ENCODE measurements around the gene NPY4R. TPM values are rescaled to one million over a fixed set of nuclear protein-coding genes. Genes with fewer than 3 reads are reported as not detected.
"Not testable (repeated sequence)": the region's sequence is repeated elsewhere in the genome, so short reads cannot be mapped to it uniquely, and the experiment has no call there.

Gene NPY4R
- total RNA-seq, 2 experiments from 2014 or later: not detected

DNA sequence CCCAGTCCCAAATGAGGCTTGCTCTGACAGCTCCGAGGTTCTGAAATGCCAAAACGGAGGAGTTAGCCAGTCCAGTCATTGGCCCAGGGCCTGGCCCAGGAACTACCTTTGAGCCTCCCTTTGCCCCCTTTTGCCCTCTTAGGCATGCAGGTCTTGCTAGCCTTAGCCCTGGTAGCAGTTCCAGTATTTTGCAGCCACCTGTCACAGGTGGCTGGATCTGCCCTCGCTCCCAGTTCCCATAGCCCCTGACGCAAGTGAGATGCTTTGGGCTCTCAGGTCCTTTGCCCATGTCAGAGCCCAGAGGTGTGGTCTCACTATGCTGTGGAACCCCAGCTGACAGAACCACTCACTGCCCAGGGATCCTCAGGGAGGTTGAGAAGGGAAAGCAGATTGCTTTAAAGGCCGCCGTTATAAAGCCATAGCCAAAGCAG lies 48.7 kb upstream of the NPY4R start:
- Histone ChIP-seq H3K9me2 (ENCODE audit: insufficient read depth, low read length) (no peaks in the 10 kb centered on the region), H3K4me3 (ENCODE audit: low read depth, low read length, poor library complexity, severe bottlenecking) (no peak overlapping the region), H3K4me1 (ENCODE audit: insufficient read depth, low read length, poor library complexity, severe bottlenecking) (no peaks in the 10 kb centered on the region), H4K20me1 (ENCODE audit: insufficient read depth, low read length) (no peaks in the 10 kb centered on the region), H3K9me3 (ENCODE audit: low read length) (no peaks in the 10 kb centered on the region), H3K27ac (ENCODE audit: low read depth, low read length, poor library complexity, severe bottlenecking) (no peak overlapping the region), H2AFZ (ENCODE audit: low read length) (no peak overlapping the region), H3K4me2 (ENCODE audit: low read length) (no peak overlapping the region), H3K79me2 (ENCODE audit: insufficient read depth, low read depth, low read length) (no peaks in the 10 kb centered on the region), H3K36me3 (ENCODE audit: insufficient read depth, low read length) (no peaks in the 10 kb centered on the region)
- no TSS peak for BruUV-seq (replicated peaks)
- ChIA-PET POLR2A (no interaction called here), CTCF (ENCODE audit: unreplicated experiment) (no interaction called here)
- no peak for DNase-seq (ENCODE audit: low spot score)
- intact Hi-C loops (cut with micrococcal nuclease; ENCODE audit: unreplicated experiment): no loop called here
- TF ChIP-seq EZH2phosphoT487 (IDR thresholded peaks at IDR 0.05; ENCODE audit: borderline replicate concordance, low read depth, low read length): no peak
- TF ChIP-seq, protein P1, sequence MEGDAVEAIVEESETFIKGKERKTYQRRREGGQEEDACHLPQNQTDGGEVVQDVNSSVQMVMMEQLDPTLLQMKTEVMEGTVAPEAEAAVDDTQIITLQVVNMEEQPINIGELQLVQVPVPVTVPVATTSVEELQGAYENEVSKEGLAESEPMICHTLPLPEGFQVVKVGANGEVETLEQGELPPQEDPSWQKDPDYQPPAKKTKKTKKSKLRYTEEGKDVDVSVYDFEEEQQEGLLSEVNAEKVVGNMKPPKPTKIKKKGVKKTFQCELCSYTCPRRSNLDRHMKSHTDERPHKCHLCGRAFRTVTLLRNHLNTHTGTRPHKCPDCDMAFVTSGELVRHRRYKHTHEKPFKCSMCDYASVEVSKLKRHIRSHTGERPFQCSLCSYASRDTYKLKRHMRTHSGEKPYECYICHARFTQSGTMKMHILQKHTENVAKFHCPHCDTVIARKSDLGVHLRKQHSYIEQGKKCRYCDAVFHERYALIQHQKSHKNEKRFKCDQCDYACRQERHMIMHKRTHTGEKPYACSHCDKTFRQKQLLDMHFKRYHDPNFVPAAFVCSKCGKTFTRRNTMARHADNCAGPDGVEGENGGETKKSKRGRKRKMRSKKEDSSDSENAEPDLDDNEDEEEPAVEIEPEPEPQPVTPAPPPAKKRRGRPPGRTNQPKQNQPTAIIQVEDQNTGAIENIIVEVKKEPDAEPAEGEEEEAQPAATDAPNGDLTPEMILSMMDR (conservative IDR thresholded peaks at IDR 0.05; ENCODE audit: low read length): no peak

DNA sequence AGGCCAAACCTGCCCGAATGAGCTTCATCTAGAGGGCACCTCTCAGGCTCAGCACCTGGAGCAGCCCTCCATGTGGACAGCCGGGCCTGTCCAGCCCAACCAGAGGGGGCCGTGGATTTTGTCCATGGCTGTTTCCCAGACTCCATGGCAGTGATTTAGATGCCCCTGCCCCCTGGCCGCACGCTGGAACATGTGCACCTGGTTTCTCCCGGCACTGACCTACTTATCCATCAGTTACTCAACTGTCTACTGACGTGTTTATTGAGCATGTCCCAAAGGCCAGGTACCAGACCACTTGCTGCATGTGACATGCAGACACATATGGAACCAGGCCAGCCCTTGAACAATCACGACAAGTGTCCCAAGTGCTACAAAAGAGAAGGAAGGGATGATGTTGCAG lies 47.6 kb upstream of the NPY4R start:
- H3K79me2 ChIP-seq (ENCODE audit: insufficient read depth, low read depth, low read length); DNase-seq (ENCODE audit: low spot score); H3K9me2 ChIP-seq (ENCODE audit: insufficient read depth, low read length); H3K9me3 ChIP-seq (ENCODE audit: low read length); H3K36me3 ChIP-seq (ENCODE audit: insufficient read depth, low read length); H2AFZ ChIP-seq (ENCODE audit: low read length); CTCF ChIA-PET (ENCODE audit: unreplicated experiment); H3K4me2 ChIP-seq (ENCODE audit: low read length); H3K4me1 ChIP-seq (ENCODE audit: insufficient read depth, low read length, poor library complexity, severe bottlenecking); H4K20me1 ChIP-seq (ENCODE audit: insufficient read depth, low read length); intact Hi-C loops (cut with micrococcal nuclease; ENCODE audit: unreplicated experiment); H3K27ac ChIP-seq (ENCODE audit: low read depth, low read length, poor library complexity, severe bottlenecking); BruUV-seq (replicated peaks); POLR2A ChIA-PET; H3K4me3 ChIP-seq (ENCODE audit: low read depth, low read length, poor library complexity, severe bottlenecking): not testable (repeated sequence)

DNA sequence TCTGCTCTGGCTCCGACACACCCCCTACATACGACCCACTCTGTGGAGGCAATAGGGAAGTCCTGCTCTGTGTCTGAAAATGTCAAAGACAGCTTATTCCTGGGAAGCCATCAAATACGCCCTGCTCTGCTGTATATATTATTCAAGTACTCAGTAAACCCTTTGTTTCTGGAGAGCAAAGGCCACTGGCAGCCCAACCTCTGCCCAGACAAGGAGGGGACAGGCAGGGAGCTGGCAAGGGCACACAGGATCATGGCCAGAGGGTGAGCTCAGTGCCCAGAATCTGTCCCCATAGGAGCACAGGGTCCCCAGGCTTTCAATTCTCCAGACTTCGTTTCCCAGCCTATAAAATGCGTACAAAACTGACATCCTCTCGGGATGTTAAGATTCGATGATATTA lies 47.0 kb upstream of the NPY4R start:
- CTCF ChIA-PET (ENCODE audit: unreplicated experiment); H3K9me3 ChIP-seq (ENCODE audit: low read length); H3K4me1 ChIP-seq (ENCODE audit: insufficient read depth, low read length, poor library complexity, severe bottlenecking); BruUV-seq (replicated peaks); DNase-seq (ENCODE audit: low spot score); POLR2A ChIA-PET; H3K36me3 ChIP-seq (ENCODE audit: insufficient read depth, low read length); H2AFZ ChIP-seq (ENCODE audit: low read length); H3K4me2 ChIP-seq (ENCODE audit: low read length); H3K79me2 ChIP-seq (ENCODE audit: insufficient read depth, low read depth, low read length); H3K9me2 ChIP-seq (ENCODE audit: insufficient read depth, low read length); H4K20me1 ChIP-seq (ENCODE audit: insufficient read depth, low read length); H3K27ac ChIP-seq (ENCODE audit: low read depth, low read length, poor library complexity, severe bottlenecking); intact Hi-C loops (cut with micrococcal nuclease; ENCODE audit: unreplicated experiment); H3K4me3 ChIP-seq (ENCODE audit: low read depth, low read length, poor library complexity, severe bottlenecking): not testable (repeated sequence)

DNA sequence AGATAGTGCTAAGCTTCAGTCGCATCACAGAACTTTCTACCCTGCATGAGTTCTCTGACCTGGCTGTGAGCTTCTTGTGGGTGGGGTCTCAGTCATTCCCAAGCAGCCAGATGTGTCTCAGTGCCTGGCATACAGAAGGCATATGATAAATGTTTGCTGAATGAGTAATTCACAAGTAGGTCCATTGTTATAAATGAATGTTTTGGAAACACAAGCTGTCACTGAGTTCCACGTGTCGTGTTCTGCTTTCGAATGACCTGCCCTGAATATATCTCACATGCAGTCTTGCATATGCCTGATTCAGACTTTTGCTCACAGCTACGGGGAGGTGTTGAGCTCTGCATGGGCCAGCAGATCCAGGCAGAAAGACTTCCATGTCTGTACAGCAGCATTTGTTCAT lies 46.2 kb upstream of the NPY4R start:
- H3K9me2 ChIP-seq (ENCODE audit: insufficient read depth, low read length); H3K27ac ChIP-seq (ENCODE audit: low read depth, low read length, poor library complexity, severe bottlenecking); DNase-seq (ENCODE audit: low spot score); H3K36me3 ChIP-seq (ENCODE audit: insufficient read depth, low read length); H2AFZ ChIP-seq (ENCODE audit: low read length); H3K9me3 ChIP-seq (ENCODE audit: low read length); H4K20me1 ChIP-seq (ENCODE audit: insufficient read depth, low read length); H3K4me2 ChIP-seq (ENCODE audit: low read length); BruUV-seq (replicated peaks); H3K4me1 ChIP-seq (ENCODE audit: insufficient read depth, low read length, poor library complexity, severe bottlenecking); POLR2A ChIA-PET; H3K4me3 ChIP-seq (ENCODE audit: low read depth, low read length, poor library complexity, severe bottlenecking); intact Hi-C loops (cut with micrococcal nuclease; ENCODE audit: unreplicated experiment); CTCF ChIA-PET (ENCODE audit: unreplicated experiment); H3K79me2 ChIP-seq (ENCODE audit: insufficient read depth, low read depth, low read length): not testable (repeated sequence)

DNA sequence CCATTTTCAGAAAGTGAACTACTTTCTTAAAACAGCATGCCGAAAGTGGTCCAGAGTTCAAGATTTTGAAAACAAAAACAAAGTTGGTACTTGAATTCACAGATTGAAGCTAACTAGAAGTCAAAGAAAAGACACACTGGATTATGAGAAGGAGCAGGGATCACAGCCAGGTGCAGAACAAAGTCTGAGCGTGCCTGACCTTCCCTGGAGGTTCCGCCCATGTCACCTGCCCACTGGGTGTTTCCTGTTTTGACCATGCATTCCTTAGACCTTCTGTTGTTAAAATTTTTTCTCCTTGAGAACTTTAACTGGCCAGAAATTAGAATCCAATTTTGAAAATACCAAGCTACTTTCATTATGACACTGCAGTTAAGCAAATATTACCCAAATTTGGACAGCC lies 34.2 kb upstream of the NPY4R start:
- H3K9me2 ChIP-seq (ENCODE audit: insufficient read depth, low read length); BruUV-seq (replicated peaks); H3K4me3 ChIP-seq (ENCODE audit: low read depth, low read length, poor library complexity, severe bottlenecking); H3K4me1 ChIP-seq (ENCODE audit: insufficient read depth, low read length, poor library complexity, severe bottlenecking); H3K9me3 ChIP-seq (ENCODE audit: low read length); H3K4me2 ChIP-seq (ENCODE audit: low read length); H4K20me1 ChIP-seq (ENCODE audit: insufficient read depth, low read length); CTCF ChIA-PET (ENCODE audit: unreplicated experiment); intact Hi-C loops (cut with micrococcal nuclease; ENCODE audit: unreplicated experiment); H3K36me3 ChIP-seq (ENCODE audit: insufficient read depth, low read length); H2AFZ ChIP-seq (ENCODE audit: low read length); POLR2A ChIA-PET; H3K79me2 ChIP-seq (ENCODE audit: insufficient read depth, low read depth, low read length); DNase-seq (ENCODE audit: low spot score); H3K27ac ChIP-seq (ENCODE audit: low read depth, low read length, poor library complexity, severe bottlenecking): not testable (repeated sequence)

DNA sequence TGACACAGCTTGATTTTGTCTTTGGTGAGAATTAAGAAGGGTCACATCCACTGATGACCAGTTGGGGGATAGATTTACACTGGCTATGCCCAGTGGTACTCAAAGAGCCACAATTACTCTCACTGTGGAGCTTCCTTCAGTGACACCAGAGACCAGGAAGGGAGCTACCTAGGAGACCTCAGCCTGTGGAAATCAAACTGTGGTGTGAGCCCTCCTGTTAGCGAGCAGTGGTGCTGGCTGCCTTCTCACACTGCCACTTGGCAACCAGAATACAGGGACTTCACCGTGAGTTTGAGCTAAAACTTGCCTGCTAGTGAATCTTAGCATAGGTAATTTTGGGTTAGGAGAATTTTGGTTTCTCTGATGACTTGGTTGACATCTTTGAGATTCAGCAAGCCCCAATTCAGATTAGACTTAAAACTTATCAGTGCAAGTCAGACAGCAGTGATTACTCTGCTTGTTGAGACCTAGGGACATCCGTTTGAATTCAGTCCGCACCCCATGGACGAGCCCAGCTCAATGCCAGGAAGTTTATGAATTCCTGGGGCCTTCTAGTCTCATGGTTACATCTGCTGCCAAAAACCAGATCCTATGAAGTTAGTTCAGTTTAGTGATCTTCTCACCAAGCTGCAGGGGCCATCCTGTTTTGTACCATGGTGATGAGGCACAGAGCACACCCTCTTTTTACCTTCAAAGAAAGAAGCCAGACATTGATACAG lies 33.4 kb upstream of the NPY4R start:
- POLR2A ChIA-PET; H3K27ac ChIP-seq (ENCODE audit: low read depth, low read length, poor library complexity, severe bottlenecking); H3K79me2 ChIP-seq (ENCODE audit: insufficient read depth, low read depth, low read length); BruUV-seq (replicated peaks); H4K20me1 ChIP-seq (ENCODE audit: insufficient read depth, low read length); DNase-seq (ENCODE audit: low spot score); H2AFZ ChIP-seq (ENCODE audit: low read length); H3K4me2 ChIP-seq (ENCODE audit: low read length); H3K9me2 ChIP-seq (ENCODE audit: insufficient read depth, low read length); H3K36me3 ChIP-seq (ENCODE audit: insufficient read depth, low read length); H3K4me1 ChIP-seq (ENCODE audit: insufficient read depth, low read length, poor library complexity, severe bottlenecking); H3K9me3 ChIP-seq (ENCODE audit: low read length); H3K4me3 ChIP-seq (ENCODE audit: low read depth, low read length, poor library complexity, severe bottlenecking); intact Hi-C loops (cut with micrococcal nuclease; ENCODE audit: unreplicated experiment); CTCF ChIA-PET (ENCODE audit: unreplicated experiment): not testable (repeated sequence)

Measured in OCI-LY7 (cell line).